Osteocyte (in vitro differentiated cells): Measurements from ENCODE around the gene IGFBP6. TPM values are rescaled to one million over a fixed set of nuclear protein-coding genes. Genes with fewer than 3 reads are reported as not detected.
"Not testable (repeated sequence)": the region's sequence is repeated elsewhere in the genome, so short reads cannot be mapped to it uniquely, and the experiment has no call there.

Experiments used
- DNase-seq: peaks from one replicate; pipeline ENCODE4 v3.0.0; 2021; ENCODE audit warnings: mixed read lengths; ENCODE audit not compliant: unreplicated experiment; ENCODE audit errors: extremely low spot score
- H3K27ac Mint-ChIP-seq: one replicate; pipeline ENCODE4 v1.8.0; 2021; ENCODE audit warnings: mild to moderate bottlenecking, mixed read lengths; ENCODE audit not compliant: unreplicated experiment
- H3K27me3 Mint-ChIP-seq: one replicate; pipeline ENCODE4 v1.8.0; 2021; ENCODE audit warnings: mixed read lengths; ENCODE audit not compliant: unreplicated experiment
- H3K36me3 Mint-ChIP-seq: one replicate; pipeline ENCODE4 v1.8.0; 2021; ENCODE audit warnings: mixed read lengths; ENCODE audit not compliant: unreplicated experiment
- H3K4me1 Mint-ChIP-seq: one replicate; pipeline ENCODE4 v1.8.0; 2021; ENCODE audit warnings: mixed read lengths; ENCODE audit not compliant: unreplicated experiment
- H3K4me3 Mint-ChIP-seq: one replicate; pipeline ENCODE4 v1.8.0; 2021; ENCODE audit warnings: mild to moderate bottlenecking, moderate library complexity, mixed read lengths; ENCODE audit not compliant: unreplicated experiment
- H3K9me3 Mint-ChIP-seq: one replicate; pipeline ENCODE4 v1.8.0; 2021; ENCODE audit warnings: mixed read lengths; ENCODE audit not compliant: unreplicated experiment
- total RNA-seq: library from RNA; stranded (reverse); gene quantifications from 2 replicates; pipeline ENCODE4 v1.2.1, GENCODE V29; 2021
- TF ChIP-seq, protein P1 (sequence below): fragments of 200-600 bp; sonication (generic); IDR thresholded peaks from 2 replicates; pipeline ENCODE4 v1.5.0; 2021; ENCODE audit warnings: antibody characterized with exemption, mild to moderate bottlenecking, moderate library complexity

IGFBP6 gene
- total RNA-seq, 1 donor from 2014 or later = 18.8 TPM

GRCh38 chr12:53103860-53104305, 6.4 kb downstream of the IGFBP6 start:
- Mint-ChIP-seq H3K9me3 (no peaks in the 10 kb centered on the region), H3K4me1 (peaks cover 8% of the 10 kb centered on the region)
- TF ChIP-seq, protein P1, sequence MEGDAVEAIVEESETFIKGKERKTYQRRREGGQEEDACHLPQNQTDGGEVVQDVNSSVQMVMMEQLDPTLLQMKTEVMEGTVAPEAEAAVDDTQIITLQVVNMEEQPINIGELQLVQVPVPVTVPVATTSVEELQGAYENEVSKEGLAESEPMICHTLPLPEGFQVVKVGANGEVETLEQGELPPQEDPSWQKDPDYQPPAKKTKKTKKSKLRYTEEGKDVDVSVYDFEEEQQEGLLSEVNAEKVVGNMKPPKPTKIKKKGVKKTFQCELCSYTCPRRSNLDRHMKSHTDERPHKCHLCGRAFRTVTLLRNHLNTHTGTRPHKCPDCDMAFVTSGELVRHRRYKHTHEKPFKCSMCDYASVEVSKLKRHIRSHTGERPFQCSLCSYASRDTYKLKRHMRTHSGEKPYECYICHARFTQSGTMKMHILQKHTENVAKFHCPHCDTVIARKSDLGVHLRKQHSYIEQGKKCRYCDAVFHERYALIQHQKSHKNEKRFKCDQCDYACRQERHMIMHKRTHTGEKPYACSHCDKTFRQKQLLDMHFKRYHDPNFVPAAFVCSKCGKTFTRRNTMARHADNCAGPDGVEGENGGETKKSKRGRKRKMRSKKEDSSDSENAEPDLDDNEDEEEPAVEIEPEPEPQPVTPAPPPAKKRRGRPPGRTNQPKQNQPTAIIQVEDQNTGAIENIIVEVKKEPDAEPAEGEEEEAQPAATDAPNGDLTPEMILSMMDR = no peak

GRCh38 chr12:53105256-53105655, 7.8 kb downstream of the IGFBP6 start:
- Mint-ChIP-seq H3K9me3 (no peaks in the 10 kb centered on the region), H3K27ac (no peak overlapping the region), H3K4me1 (peaks cover 2% of the 10 kb centered on the region)

More at GRCh38 chr12:53103860-53104305, 6.4 kb downstream of the IGFBP6 start:
- H3K4me3 Mint-ChIP-seq = no peak overlapping the region
- peaks cover 4% of the 10 kb centered on the region for H3K27me3 Mint-ChIP-seq
- peaks cover 4% of the 10 kb centered on the region for H3K36me3 Mint-ChIP-seq
- no peak overlapping the region for H3K27ac Mint-ChIP-seq
- DNase-seq = peak; percentile 32

GRCh38 chr12:53105712-53106439, 8.4 kb downstream of the IGFBP6 start:
- Mint-ChIP-seq H3K4me1 (no peaks in the 10 kb centered on the region), H3K4me3 (no peak overlapping the region), H3K27me3 (peaks cover 6% of the 10 kb centered on the region), H3K27ac (no peak overlapping the region), H3K36me3 (peaks cover 4% of the 10 kb centered on the region), H3K9me3 (no peaks in the 10 kb centered on the region)
- TF ChIP-seq, protein P1 = no peak
- DNase-seq = no peak

More at GRCh38 chr12:53105256-53105655, 7.8 kb downstream of the IGFBP6 start:
- DNase-seq = no peak
- Mint-ChIP-seq H3K27me3 (peaks cover 6% of the 10 kb centered on the region), H3K4me3 (no peak overlapping the region), H3K36me3 (peaks cover 4% of the 10 kb centered on the region)
- TF ChIP-seq, protein P1 = no peak

- H3K4me1 Mint-ChIP-seq = no peaks in the 10 kb centered on the region
- peaks cover 13% of the 10 kb centered on the region for H3K27me3 Mint-ChIP-seq
- H3K27ac Mint-ChIP-seq = no peak overlapping the region
- no peak overlapping the region for H3K4me3 Mint-ChIP-seq
- no peaks in the 10 kb centered on the region for H3K9me3 Mint-ChIP-seq
- no peak for DNase-seq
- TF ChIP-seq, protein P1 = no peak
- no peaks in the 10 kb centered on the region for H3K36me3 Mint-ChIP-seq
Observed at GRCh38 chr12:53107122-53107521, 9.7 kb downstream of the IGFBP6 start.

- not testable (repeated sequence) for H3K4me3 Mint-ChIP-seq, H3K36me3 Mint-ChIP-seq, H3K27ac Mint-ChIP-seq, H3K4me1 Mint-ChIP-seq, DNase-seq, H3K27me3 Mint-ChIP-seq, H3K9me3 Mint-ChIP-seq
Observed at GRCh38 chr12:53112431-53112830, 15.0 kb downstream of the IGFBP6 start.
